ENCODE measurements around the gene BCKDHA. TPM values are rescaled to one million over a fixed set of nuclear protein-coding genes. Genes with fewer than 3 reads are reported as not detected.

Gene BCKDHA
- total and polyA plus RNA-seq, 9 of the 15 experiments (the other 6 are each of a cell fraction or from before 2014, with no cell fraction given), result 4.5 to 52.5 (median 14.1) TPM

- TF ChIP-seq REST (IDR thresholded peaks at IDR 0.05; ENCODE audit: borderline replicate concordance), result no peak
- no peak for TF ChIP-seq REST (CRISPR knock-in tag; IDR thresholded peaks at IDR 0.05; ENCODE audit: low read depth)
- TF ChIP-seq ZNF609 (CRISPR knock-in tag; IDR thresholded peaks at IDR 0.05; ENCODE audit: borderline replicate concordance), result no peak
- no peak for TF ChIP-seq ZNF766 (CRISPR knock-in tag; conservative IDR thresholded peaks at IDR 0.05)
- no peak for TF ChIP-seq HDAC2 (IDR thresholded peaks at IDR 0.05)
- no peak for TF ChIP-seq CLOCK (CRISPR knock-in tag; IDR thresholded peaks at IDR 0.05; ENCODE audit: borderline replicate concordance)
- TF ChIP-seq RAD51 (IDR thresholded peaks at IDR 0.05; ENCODE audit: borderline replicate concordance, low read depth), result no peak
- TF ChIP-seq ZNF263 (CRISPR knock-in tag; IDR thresholded peaks at IDR 0.05; ENCODE audit: borderline replicate concordance), result no peak
These were observed 8.2 kb downstream of the BCKDHA start (continued) for GRCh38 chr19:41405776-41406175.

Data from K562 (cell line).